Keratinocyte (primary cell): ENCODE measurements around the gene ZNF716. TPM values are rescaled to one million over a fixed set of nuclear protein-coding genes. Genes with fewer than 3 reads are reported as not detected.

Experiments used
- DNase-seq: peaks from one replicate; pipeline ENCODE4 v3.0.0-alpha.2; 2011; ENCODE audit warnings: low read depth, missing footprints, low spot score
- FAIRE-seq: peaks from 2 replicates; lab custom pipeline; 2011; peaks lifted over from hg19 to GRCh38; lab: Jason Lieb, UNC
- H2AFZ ChIP-seq: 2 replicates; pipeline ENCODE4 v1.6.0; 2012; ENCODE audit warnings: low read length, control low read depth, inconsistent platforms; ENCODE audit not compliant: control insufficient read depth
- H3K27ac ChIP-seq: 2 replicates; pipeline ENCODE4 v1.5.1; 2011; ENCODE audit warnings: low read length; ENCODE audit not compliant: control insufficient read depth, insufficient read depth
- H3K27me3 ChIP-seq: 3 replicates; pipeline ENCODE4 v1.6.0; 2011; ENCODE audit warnings: low read length; ENCODE audit not compliant: control insufficient read depth, insufficient read depth; ENCODE audit errors: extremely low read depth
- H3K36me3 ChIP-seq, 2 experiments: 2 replicates in 1 of 2; 3 replicates in 1 of 2; pipeline ENCODE4 v1.5.1; 2011; ENCODE audit warnings: low read length in 2 of 2, mild to moderate bottlenecking in 1 of 2; ENCODE audit not compliant: control insufficient read depth in 2 of 2, insufficient read depth in 2 of 2; ENCODE audit errors: extremely low read depth in 1 of 2
- H3K4me1 ChIP-seq: 3 replicates; pipeline ENCODE4 v1.5.1; 2011; ENCODE audit warnings: low read length; ENCODE audit not compliant: control insufficient read depth, insufficient read depth; ENCODE audit errors: extremely low read depth
- H3K4me2 ChIP-seq: 3 replicates; pipeline ENCODE4 v1.6.0; 2011; ENCODE audit warnings: low read depth, low read length; ENCODE audit not compliant: control insufficient read depth, insufficient read depth; ENCODE audit errors: extremely low read depth
- H3K4me3 ChIP-seq, 3 experiments: fragments of 200-600 bp in 1 of 3; sonication (generic) in 1 of 3; 2 replicates in 2 of 3; 3 replicates in 1 of 3; pipeline ENCODE4 v1.5.1; 2011 to 2016; ENCODE audit warnings: low read length in 3 of 3, mild to moderate bottlenecking in 3 of 3, control low read depth in 2 of 3, inconsistent platforms in 1 of 3, low read depth in 1 of 3, mixed read lengths in 1 of 3, mixed run types in 1 of 3, moderate library complexity in 1 of 3; ENCODE audit not compliant: control insufficient read depth in 2 of 3, insufficient read depth in 2 of 3; ENCODE audit errors: extremely low read depth in 1 of 3
- H3K79me2 ChIP-seq: 2 replicates; pipeline ENCODE4 v1.6.0; 2012; ENCODE audit warnings: low read length; ENCODE audit not compliant: control insufficient read depth, insufficient read depth
- H3K9ac ChIP-seq: 3 replicates; pipeline ENCODE4 v1.6.0; 2011; ENCODE audit warnings: low read length; ENCODE audit not compliant: control insufficient read depth, insufficient read depth; ENCODE audit errors: extremely low read depth
- H3K9me1 ChIP-seq: 3 replicates; pipeline ENCODE4 v1.6.0; 2011; ENCODE audit warnings: low read length; ENCODE audit not compliant: control insufficient read depth, insufficient read depth; ENCODE audit errors: extremely low read depth
- H3K9me3 ChIP-seq: 2 replicates; pipeline ENCODE4 v1.5.1; 2012; ENCODE audit warnings: low read depth, low read length; ENCODE audit not compliant: control insufficient read depth
- H4K20me1 ChIP-seq: 3 replicates; pipeline ENCODE4 v1.6.0; 2011; ENCODE audit warnings: low read length; ENCODE audit not compliant: control insufficient read depth, insufficient read depth; ENCODE audit errors: extremely low read depth
- CTCF ChIP-seq, 3 experiments: IDR thresholded peaks in 1 of 3; conservative IDR thresholded peaks in 1 of 3; optimal IDR thresholded peaks in 1 of 3; 2 replicates in 2 of 3; 3 replicates in 1 of 3; pipeline versions ENCODE3 to v1.5.1; 2011; ENCODE audit warnings: low read length in 3 of 3, mild to moderate bottlenecking in 3 of 3, moderate library complexity in 2 of 3, control low read depth in 1 of 3, inconsistent platforms in 1 of 3; ENCODE audit not compliant: insufficient read depth in 2 of 3; ENCODE audit errors: extremely low read depth in 1 of 3
- EZH2 ChIP-seq: IDR thresholded peaks from one replicate; pipeline ENCODE4 v1.6.1; 2012; ENCODE audit warnings: inconsistent platforms, mild to moderate bottlenecking, low read length, moderate library complexity
- dilution Hi-C: fragments of 300-500 bp; cut with MboI; formaldehyde crosslinking; loops from one replicate; pipeline ENCODE4 v1.7.0; 2020; ENCODE audit warnings: low sequenced_read_pairs; ENCODE audit not compliant: extremely low pct_ligation_motif_present
- polyA plus RNA-seq, 5 experiments: library from polyadenylated mRNA; depleted of rRNA in 3 of 5; stranded (reverse) in 3 of 5; stranded (forward) in 1 of 5; unstranded in 1 of 5; fragments of >200 nt; gene quantifications; 1 replicate in 1 of 5; 2 replicates in 3 of 5; 3 replicates in 1 of 5; pipeline versions ENCODE4 v1.2.1 to v1.2.3, GENCODE V29; 2011 to 2012; ENCODE audit warnings: missing spikeins in 2 of 5, low read depth in 1 of 5, low replicate concordance in 1 of 5

Gene ZNF716
- polyA plus RNA-seq, 1 donor (not counting 4 experiments of a cell fraction or from before 2014, with no cell fraction given), result not detected

DNA sequence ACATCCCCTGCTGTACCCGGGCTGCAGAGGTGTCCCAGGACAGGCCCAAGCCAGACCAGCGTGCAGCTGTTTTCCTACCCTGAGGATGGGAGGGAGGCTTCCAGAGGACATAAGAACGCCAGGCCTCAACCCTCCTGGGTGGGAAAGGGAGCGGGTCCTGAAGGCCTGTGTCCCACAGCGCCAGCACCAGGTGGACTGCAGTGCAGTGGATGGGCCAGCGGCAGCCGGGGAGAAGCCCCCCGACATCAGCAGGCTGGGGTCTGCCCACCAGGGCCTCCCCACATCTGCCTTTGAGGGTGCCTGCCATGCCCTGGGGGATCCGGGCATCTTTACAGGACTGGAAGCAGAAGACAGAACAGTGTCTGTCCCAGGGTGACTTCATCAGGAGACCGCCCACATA is 22.8 kb upstream of the ZNF716 start:
- Histone ChIP-seq H3K9me1 (no peaks in the 10 kb centered on the region), H3K9ac (no peak overlapping the region), H3K4me2 (no peak overlapping the region), H3K4me1 (no peaks in the 10 kb centered on the region), H3K4me3 (no peak overlapping the region), H3K9me3 (peaks cover 6% of the 10 kb centered on the region), H3K79me2 (no peaks in the 10 kb centered on the region), H2AFZ (no peak overlapping the region), H3K27me3 (no peaks in the 10 kb centered on the region), H3K27ac (no peak overlapping the region), H3K36me3 (no peaks in the 10 kb centered on the region), H4K20me1 (no peaks in the 10 kb centered on the region)
- DNase-seq, result no peak
- dilution Hi-C loops, result no loop called here
- no peak for TF ChIP-seq EZH2
- TF ChIP-seq CTCF (optimal IDR thresholded peaks at IDR 0.05 in 1 of 3, IDR thresholded peaks at IDR 0.05 in 1 of 3, conservative IDR thresholded peaks at IDR 0.05 in 1 of 3; ENCODE audit: extremely low read depth in 1 of 3, insufficient read depth in 2 of 3, low read length in 3 of 3), result no peak
- no peak for FAIRE-seq

DNA sequence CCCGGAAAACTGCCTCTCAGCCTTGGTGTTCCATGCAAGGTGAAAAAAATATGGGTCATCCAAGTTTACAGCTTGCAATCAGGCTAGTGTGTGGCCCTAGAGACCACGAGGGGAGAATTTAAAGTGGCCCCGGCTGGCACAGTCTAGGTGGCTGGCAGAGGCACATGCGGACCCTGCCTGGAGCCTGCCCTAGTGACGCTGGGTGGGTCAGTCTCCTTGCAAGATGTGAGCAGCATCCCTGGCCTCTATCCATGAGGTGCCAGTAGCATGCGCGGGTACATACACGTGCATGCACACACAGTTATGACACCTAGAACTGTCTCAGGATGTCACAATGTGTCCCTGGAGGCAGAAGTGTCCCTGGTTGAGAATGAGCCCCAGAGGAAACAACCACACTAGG is 22.4 kb upstream of the ZNF716 start:
- Histone ChIP-seq H3K9me1 (no peaks in the 10 kb centered on the region), H2AFZ (no peak overlapping the region), H3K9ac (no peak overlapping the region), H3K4me3 (no peak overlapping the region), H3K79me2 (no peaks in the 10 kb centered on the region), H3K9me3 (peaks cover 6% of the 10 kb centered on the region), H3K36me3 (no peaks in the 10 kb centered on the region), H3K27ac (no peak overlapping the region), H3K4me2 (no peak overlapping the region), H3K27me3 (no peaks in the 10 kb centered on the region), H4K20me1 (no peaks in the 10 kb centered on the region), H3K4me1 (no peaks in the 10 kb centered on the region)
- no peak for TF ChIP-seq CTCF (optimal IDR thresholded peaks at IDR 0.05 in 1 of 3, IDR thresholded peaks at IDR 0.05 in 1 of 3, conservative IDR thresholded peaks at IDR 0.05 in 1 of 3; ENCODE audit: extremely low read depth in 1 of 3, insufficient read depth in 2 of 3, low read length in 3 of 3)
- no peak for TF ChIP-seq EZH2
- FAIRE-seq (no peak), DNase-seq (no peak)
- dilution Hi-C loops, result no loop called here
